OCI-LY3 (cell line): ENCODE data around the gene IFT43.

Source experiments
- H2AFZ ChIP-seq: fragments of 200-600, 300-600 bp; shearing (Covaris generic); 2 replicates; pipeline ENCODE4 v1.6.0; 2014; ENCODE audit warnings: antibody characterized with exemption, low read depth, low read length
- H3K27ac ChIP-seq: fragments of 200-600, 300-600 bp; sonication (generic); 2 replicates; pipeline ENCODE4 v1.5.1; 2014; ENCODE audit warnings: mild to moderate bottlenecking, low read length, moderate library complexity, mixed read lengths
- H3K27me3 ChIP-seq: fragments of 200-600, 300-600 bp; sonication (generic); 2 replicates; pipeline ENCODE4 v1.6.1; 2014; ENCODE audit warnings: low read depth, low read length, mixed read lengths
- H3K36me3 ChIP-seq: fragments of 200-600, 300-600 bp; sonication (generic); replicated peaks from 2 replicates; pipeline ENCODE3; 2014; ENCODE audit warnings: low read depth, low read length, mixed read lengths
- H3K4me1 ChIP-seq: fragments of 300-600, 200-600 bp; sonication (generic); 2 replicates; pipeline ENCODE4 v1.6.1; 2014; ENCODE audit warnings: low read length, mixed read lengths
- H3K4me2 ChIP-seq: fragments of 200-600, 300-600 bp; sonication (generic); 2 replicates; pipeline ENCODE4 v1.6.1; 2014; ENCODE audit warnings: low read length, mixed read lengths
- H3K4me3 ChIP-seq: fragments of 300-600, 200-600 bp; sonication (generic); 2 replicates; pipeline ENCODE4 v1.5.1; 2014; ENCODE audit warnings: antibody characterized with exemption, mild to moderate bottlenecking, low read length, moderate library complexity
- H3K79me2 ChIP-seq: fragments of 300-600, 200-600 bp; shearing (Covaris generic); 2 replicates; pipeline ENCODE4 v1.6.1; 2014; ENCODE audit warnings: mild to moderate bottlenecking, low read length, mixed read lengths
- H3K9ac ChIP-seq: fragments of 300-600, 200-600 bp; shearing (Covaris generic); 2 replicates; pipeline ENCODE4 v1.6.0; 2014; ENCODE audit warnings: mild to moderate bottlenecking, low read length, moderate library complexity
- H3K9me3 ChIP-seq: fragments of 200-600, 300-600 bp; shearing (Covaris generic); 2 replicates; pipeline ENCODE4 v1.6.1; 2014; ENCODE audit warnings: low read length, mixed read lengths; ENCODE audit not compliant: insufficient read depth
- H4K20me1 ChIP-seq: fragments of 200-600, 300-600 bp; sonication (generic); 2 replicates; pipeline ENCODE4 v1.6.1; 2016; ENCODE audit warnings: low read length, mixed read lengths; ENCODE audit not compliant: insufficient read depth
- EZH2phosphoT487 ChIP-seq: fragments of 200-600 bp; shearing (Covaris generic); IDR thresholded peaks from 2 replicates; pipeline ENCODE4 v1.6.1; 2018; ENCODE audit warnings: antibody characterized with exemption, mixed run types, low read depth
- TF ChIP-seq, protein P1 (sequence below): fragments of 200-600, 300-600 bp; sonication (generic); IDR thresholded peaks from 2 replicates; pipeline ENCODE4 v1.5.1; 2014; ENCODE audit warnings: antibody characterized with exemption, low read length, low read depth

Gene IFT43

DNA sequence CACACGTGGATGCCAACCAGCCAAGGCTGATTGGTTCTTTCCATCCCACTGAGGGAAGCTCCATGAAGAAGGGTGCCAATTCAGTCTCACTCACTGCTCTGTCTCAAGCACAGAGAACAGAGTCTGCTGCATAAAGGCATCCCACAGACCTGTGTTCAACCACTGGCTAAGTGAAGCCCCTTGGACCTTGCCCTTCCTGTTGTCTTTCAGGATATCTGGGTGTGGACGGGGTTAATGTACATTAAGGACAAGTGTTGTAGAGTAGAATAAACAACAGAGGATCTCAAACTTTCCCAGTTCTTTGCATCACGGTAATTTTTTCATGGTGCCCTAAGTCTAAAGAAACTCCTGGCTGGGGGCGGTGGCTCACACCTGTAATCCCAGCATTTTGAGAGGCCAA is 133.0 kb downstream of the IFT43 start:
- TF ChIP-seq EZH2phosphoT487, result no peak
- TF ChIP-seq, protein P1, sequence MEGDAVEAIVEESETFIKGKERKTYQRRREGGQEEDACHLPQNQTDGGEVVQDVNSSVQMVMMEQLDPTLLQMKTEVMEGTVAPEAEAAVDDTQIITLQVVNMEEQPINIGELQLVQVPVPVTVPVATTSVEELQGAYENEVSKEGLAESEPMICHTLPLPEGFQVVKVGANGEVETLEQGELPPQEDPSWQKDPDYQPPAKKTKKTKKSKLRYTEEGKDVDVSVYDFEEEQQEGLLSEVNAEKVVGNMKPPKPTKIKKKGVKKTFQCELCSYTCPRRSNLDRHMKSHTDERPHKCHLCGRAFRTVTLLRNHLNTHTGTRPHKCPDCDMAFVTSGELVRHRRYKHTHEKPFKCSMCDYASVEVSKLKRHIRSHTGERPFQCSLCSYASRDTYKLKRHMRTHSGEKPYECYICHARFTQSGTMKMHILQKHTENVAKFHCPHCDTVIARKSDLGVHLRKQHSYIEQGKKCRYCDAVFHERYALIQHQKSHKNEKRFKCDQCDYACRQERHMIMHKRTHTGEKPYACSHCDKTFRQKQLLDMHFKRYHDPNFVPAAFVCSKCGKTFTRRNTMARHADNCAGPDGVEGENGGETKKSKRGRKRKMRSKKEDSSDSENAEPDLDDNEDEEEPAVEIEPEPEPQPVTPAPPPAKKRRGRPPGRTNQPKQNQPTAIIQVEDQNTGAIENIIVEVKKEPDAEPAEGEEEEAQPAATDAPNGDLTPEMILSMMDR, result no peak
- H4K20me1 ChIP-seq, result no peaks in the 10 kb centered on the region
- H2AFZ ChIP-seq, result no peak overlapping the region
- no peak overlapping the region for H3K27ac ChIP-seq
- H3K79me2 ChIP-seq, result no peaks in the 10 kb centered on the region
- H3K4me3 ChIP-seq, result no peak overlapping the region
- no peaks in the 10 kb centered on the region for H3K36me3 ChIP-seq
- peaks cover 19% of the 10 kb centered on the region for H3K4me1 ChIP-seq
- H3K4me2 ChIP-seq, result no peak overlapping the region
- no peaks in the 10 kb centered on the region for H3K27me3 ChIP-seq
- H3K9me3 ChIP-seq, result no peaks in the 10 kb centered on the region
- no peak overlapping the region for H3K9ac ChIP-seq

DNA sequence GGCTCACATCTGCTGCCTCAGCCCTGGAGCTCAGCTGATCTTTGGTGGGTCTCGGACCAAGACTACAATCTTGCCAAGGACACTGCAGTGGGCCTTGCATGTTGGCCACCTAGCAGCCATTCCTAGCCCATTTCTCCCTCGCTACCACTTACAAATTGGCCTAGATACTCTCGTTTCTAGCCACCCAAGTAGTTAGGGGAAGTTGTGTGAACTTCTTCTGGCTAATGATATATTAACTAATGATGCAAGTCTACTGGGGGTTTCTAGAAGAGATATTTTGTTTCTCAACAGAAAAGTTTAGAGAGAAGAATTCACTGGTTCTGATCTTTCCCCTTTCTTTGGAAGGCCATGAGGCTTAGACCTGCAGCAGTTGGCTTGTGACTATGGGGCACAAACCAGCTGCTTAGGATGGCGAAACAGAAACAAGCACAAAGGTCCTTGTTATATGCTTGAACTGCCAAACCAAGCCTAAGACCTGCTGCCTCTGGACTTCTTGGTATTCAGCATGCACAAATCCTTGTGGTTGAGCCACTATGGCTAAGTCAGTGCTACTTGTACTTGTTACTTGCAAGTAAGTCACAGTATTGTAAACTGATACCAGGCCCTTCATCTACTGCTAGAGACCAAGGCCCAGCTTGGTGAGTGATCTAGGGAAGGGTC is 135.7 kb downstream of the IFT43 start:
- no peak overlapping the region for H3K4me3 ChIP-seq
- no peaks in the 10 kb centered on the region for H3K27me3 ChIP-seq
- no peak for TF ChIP-seq EZH2phosphoT487
- TF ChIP-seq, protein P1, result no peak

DNA sequence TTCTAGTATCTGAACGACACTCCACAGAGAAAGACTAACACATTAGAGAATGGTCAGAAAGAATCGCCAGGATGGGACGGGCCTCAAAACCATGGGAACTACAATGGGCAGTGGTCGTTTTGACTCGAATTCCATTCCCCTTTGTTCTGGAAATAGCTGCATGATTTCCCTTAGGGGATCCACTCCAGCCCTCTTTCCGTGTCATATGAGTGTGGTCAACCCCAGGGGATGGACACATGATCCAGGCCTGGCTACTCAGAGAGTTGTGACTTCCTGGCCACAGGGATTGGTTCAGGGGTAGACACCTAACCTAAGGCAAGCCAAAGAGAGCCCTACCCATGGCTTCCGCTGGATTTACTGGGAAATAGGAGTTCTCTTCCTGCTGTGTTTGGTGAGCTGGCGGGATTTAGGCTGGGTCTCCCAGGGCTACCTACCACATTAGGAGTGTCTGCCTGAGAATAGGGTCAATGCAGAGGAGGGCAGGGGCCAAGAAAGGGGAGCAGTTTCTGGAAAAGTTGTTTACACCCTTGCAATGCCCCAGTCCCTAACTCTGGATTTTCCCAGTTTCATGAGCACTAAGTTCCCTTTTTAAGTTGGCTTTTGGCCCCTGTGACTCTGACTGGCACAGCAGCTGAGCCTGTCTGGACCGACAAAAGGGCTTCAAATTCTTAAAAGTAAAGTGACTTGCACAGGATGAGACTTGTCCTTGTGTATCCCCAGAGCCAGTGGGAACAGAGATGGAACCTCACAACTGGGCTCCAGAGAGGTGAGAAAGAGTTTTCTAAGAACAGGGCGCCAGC is 138.1 kb downstream of the IFT43 start:
- no peaks in the 10 kb centered on the region for H3K36me3 ChIP-seq
- no peaks in the 10 kb centered on the region for H3K9me3 ChIP-seq
- H3K27me3 ChIP-seq, result no peaks in the 10 kb centered on the region
- H3K9ac ChIP-seq, result no peak overlapping the region
- no peaks in the 10 kb centered on the region for H4K20me1 ChIP-seq
- H3K4me1 ChIP-seq, result peaks cover 19% of the 10 kb centered on the region
- H3K79me2 ChIP-seq, result no peaks in the 10 kb centered on the region
- no peak overlapping the region for H2AFZ ChIP-seq
- no peak overlapping the region for H3K4me3 ChIP-seq
- no peak overlapping the region for H3K27ac ChIP-seq
- no peak for TF ChIP-seq EZH2phosphoT487
- TF ChIP-seq, protein P1, result no peak
- H3K4me2 ChIP-seq, result no peak overlapping the region

More for the DNA sequence above, 135.7 kb downstream of the IFT43 start:
- Histone ChIP-seq H2AFZ (peak overlapping the region; percentile 57), H3K9ac (peak overlapping the region; percentile 6; the same call in 1 of the 2 replicates), H3K9me3 (no peaks in the 10 kb centered on the region), H4K20me1 (no peaks in the 10 kb centered on the region), H3K79me2 (no peaks in the 10 kb centered on the region), H3K4me2 (peak overlapping the region; percentile 45), H3K36me3 (no peaks in the 10 kb centered on the region), H3K27ac (peak overlapping the region; percentile 66), H3K4me1 (peaks cover 19% of the 10 kb centered on the region)

DNA sequence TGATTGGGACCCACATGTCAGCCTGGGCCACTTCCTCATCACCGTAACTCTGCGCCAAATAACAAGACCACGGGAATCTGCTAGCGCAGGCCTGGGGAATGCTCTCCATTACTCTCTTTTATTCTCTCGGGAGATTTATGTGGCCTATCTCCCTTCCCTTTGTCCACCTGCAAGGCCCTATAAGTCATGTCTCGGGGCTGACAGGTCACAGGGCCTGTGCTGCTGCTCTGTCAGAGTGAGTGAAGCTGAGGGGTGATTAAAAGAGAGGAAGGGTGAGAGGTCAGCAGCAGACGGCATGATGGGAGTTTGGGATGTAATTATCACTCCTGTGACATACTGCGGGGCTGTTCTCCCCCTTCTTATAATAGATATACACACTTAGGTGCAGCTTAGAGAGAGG is 139.9 kb downstream of the IFT43 start:
- H2AFZ ChIP-seq, result no peak overlapping the region
- H3K4me2 ChIP-seq, result no peak overlapping the region
- no peaks in the 10 kb centered on the region for H3K36me3 ChIP-seq
- H3K4me3 ChIP-seq, result no peak overlapping the region
- no peaks in the 10 kb centered on the region for H3K9me3 ChIP-seq
- TF ChIP-seq EZH2phosphoT487, result no peak
- TF ChIP-seq, protein P1, result no peak
- H3K9ac ChIP-seq, result no peak overlapping the region
- H4K20me1 ChIP-seq, result no peaks in the 10 kb centered on the region
- H3K4me1 ChIP-seq, result peaks cover 14% of the 10 kb centered on the region
- H3K27me3 ChIP-seq, result no peaks in the 10 kb centered on the region
- H3K27ac ChIP-seq, result no peak overlapping the region
- H3K79me2 ChIP-seq, result no peaks in the 10 kb centered on the region
